ENCODE results near the gene RAB41.
"Not testable (repeated sequence)": the region's sequence is repeated elsewhere in the genome, so short reads cannot be mapped to it uniquely, and the experiment has no call there.

Gene RAB41

DNA sequence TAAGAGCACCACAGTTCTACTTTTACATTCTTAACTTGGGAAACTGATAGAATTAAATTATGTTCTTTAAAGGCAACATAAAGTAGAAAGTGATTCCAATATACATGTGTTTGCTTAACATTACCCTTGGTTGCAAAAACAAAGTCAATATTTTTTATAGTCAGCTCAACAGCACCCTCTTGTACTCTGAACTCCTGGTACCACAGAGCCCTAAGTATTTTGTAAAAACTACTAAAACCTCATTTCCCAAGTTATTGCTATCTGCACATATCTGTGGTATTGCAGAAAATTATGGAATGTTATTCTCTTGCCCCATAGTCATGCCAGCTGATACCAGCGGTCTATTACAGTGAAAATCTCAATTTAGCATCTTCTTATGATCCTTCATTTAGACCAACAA, 10.8 kb downstream of the RAB41 start:
- Histone ChIP-seq H3K4me3 (ENCODE audit: low read depth in 1 of 2, low read length in 2 of 2) (no peak overlapping the region), H3K9me3 (ENCODE audit: control insufficient read depth in 1 of 2, low read length in 2 of 2) (no peaks in the 10 kb centered on the region), H3K4me1 (ENCODE audit: control insufficient read depth in 1 of 2, insufficient read depth in 2 of 2, low read length in 2 of 2) (peaks cover 0 to 9% of the 10 kb centered on the region in 2 donors), H3K36me3 (ENCODE audit: control insufficient read depth in 1 of 2, insufficient read depth in 2 of 2, low read length in 2 of 2) (peaks cover 0 to 6% of the 10 kb centered on the region in 2 donors), H3K27me3 (ENCODE audit: low read depth, low read length) (no peaks in the 10 kb centered on the region), H3K27ac (ENCODE audit: low read length) (no peak overlapping the region)

DNA sequence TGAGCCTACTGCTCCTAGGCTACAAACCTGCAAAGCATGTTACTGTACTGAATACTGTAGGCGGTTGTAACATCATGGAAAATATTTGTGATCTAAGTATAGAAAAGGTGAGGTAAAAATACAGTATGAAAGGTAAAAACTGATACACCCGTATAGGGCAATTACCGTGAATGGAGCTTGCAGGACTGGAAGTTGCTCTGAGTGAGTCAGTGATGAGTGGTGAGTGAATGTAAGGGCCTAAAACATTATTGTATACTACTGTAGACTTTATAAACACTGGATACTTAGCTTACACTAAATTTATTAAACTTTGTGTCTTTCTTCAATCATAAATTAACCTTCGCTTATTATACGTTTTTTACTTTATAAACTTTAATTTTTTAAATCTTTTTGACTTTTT, 11.6 kb downstream of the RAB41 start:
- H3K4me3 ChIP-seq (ENCODE audit: low read depth in 1 of 2, low read length in 2 of 2) = no peak overlapping the region
- no peaks in the 10 kb centered on the region for H3K9me3 ChIP-seq (ENCODE audit: control insufficient read depth in 1 of 2, low read length in 2 of 2)
- no peak overlapping the region for H3K27ac ChIP-seq (ENCODE audit: low read length)

DNA sequence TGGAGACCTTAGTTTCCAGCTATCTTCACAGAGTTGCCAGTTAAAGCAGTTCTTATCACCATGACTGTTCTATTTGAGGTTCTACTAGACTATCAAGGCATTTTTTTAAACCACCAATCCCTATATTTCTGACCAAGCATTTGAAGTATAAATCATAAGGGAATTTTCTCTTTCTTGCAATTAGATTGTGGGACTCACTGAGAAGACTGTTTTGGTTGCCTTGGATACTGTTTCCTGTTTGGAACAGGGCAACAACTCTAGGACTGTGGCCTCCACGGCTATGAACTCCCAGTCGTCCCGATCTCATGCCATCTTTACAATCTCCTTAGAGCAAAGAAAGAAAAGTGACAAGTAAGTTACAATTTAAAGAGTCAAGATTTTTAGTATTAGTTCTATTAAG, 19.7 kb downstream of the RAB41 start:
- H3K4me1 ChIP-seq (ENCODE audit: control insufficient read depth in 1 of 2, insufficient read depth in 2 of 2, low read length in 2 of 2) = no peaks in the 10 kb centered on the region
- no peak overlapping the region for H3K4me3 ChIP-seq (ENCODE audit: low read depth in 1 of 2, low read length in 2 of 2)
- H3K27ac ChIP-seq (ENCODE audit: low read length) = no peak overlapping the region
- H3K9me3 ChIP-seq (ENCODE audit: control insufficient read depth in 1 of 2, low read length in 2 of 2) = no peaks in the 10 kb centered on the region
- no peaks in the 10 kb centered on the region for H3K36me3 ChIP-seq (ENCODE audit: control insufficient read depth in 1 of 2, insufficient read depth in 2 of 2, low read length in 2 of 2)
- H3K27me3 ChIP-seq (ENCODE audit: low read depth, low read length) = no peaks in the 10 kb centered on the region

More for the DNA sequence above, 11.6 kb downstream of the RAB41 start:
- Histone ChIP-seq H3K27me3 (ENCODE audit: low read depth, low read length) (no peaks in the 10 kb centered on the region), H3K36me3 (ENCODE audit: control insufficient read depth in 1 of 2, insufficient read depth in 2 of 2, low read length in 2 of 2) (no peaks in the 10 kb centered on the region), H3K4me1 (ENCODE audit: control insufficient read depth in 1 of 2, insufficient read depth in 2 of 2, low read length in 2 of 2) (peaks cover 0 to 9% of the 10 kb centered on the region in 2 donors)

DNA sequence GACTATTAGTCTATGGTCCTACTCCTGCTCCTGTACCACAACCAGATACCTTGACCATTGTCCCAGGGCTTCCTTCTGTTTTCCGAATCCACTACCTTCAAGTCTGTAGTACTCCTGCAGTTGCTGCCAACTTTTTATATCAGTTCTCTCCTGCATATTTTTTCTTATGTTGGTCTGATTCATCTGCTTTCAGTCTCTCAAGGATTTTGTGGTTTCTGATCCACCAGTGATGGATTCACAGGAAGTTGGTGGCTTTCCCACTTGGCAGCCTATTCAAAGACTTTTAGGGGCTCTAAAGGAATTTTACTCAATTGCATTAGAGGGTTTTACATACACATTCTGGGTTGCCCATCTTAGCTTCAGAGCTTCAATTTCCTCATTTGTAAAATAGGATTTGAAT, 31.5 kb downstream of the RAB41 start:
- no peaks in the 10 kb centered on the region for H3K27me3 ChIP-seq (ENCODE audit: low read depth, low read length)
- no peaks in the 10 kb centered on the region for H3K4me1 ChIP-seq (ENCODE audit: control insufficient read depth in 1 of 2, insufficient read depth in 2 of 2, low read length in 2 of 2)
- H3K36me3 ChIP-seq (ENCODE audit: control insufficient read depth in 1 of 2, insufficient read depth in 2 of 2, low read length in 2 of 2) = no peaks in the 10 kb centered on the region
- H3K9me3 ChIP-seq (ENCODE audit: control insufficient read depth in 1 of 2, low read length in 2 of 2) = no peaks in the 10 kb centered on the region
- no peak overlapping the region for H3K4me3 ChIP-seq (ENCODE audit: low read depth in 1 of 2, low read length in 2 of 2)
- no peak overlapping the region for H3K27ac ChIP-seq (ENCODE audit: low read length)

DNA sequence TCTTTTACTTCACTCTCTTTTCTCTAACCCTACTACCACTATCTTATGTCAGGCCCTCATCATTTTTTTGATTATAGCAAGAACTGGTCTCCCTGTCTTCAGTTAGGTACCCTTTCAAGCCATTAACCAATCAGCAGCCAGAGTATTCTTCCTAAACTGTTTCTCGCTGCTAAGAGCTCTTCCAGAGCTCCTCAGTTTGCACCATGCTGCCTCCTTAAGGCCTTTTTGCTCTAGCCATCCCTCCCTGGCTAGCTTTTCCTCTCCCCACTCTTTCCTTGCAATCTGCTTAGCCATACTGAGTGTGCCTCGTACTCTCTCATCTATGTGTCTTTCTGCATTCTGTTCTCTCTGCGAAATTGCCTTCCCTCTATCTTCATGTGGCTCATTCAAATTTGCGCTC, 40.8 kb downstream of the RAB41 start:
- no peaks in the 10 kb centered on the region for H3K9me3 ChIP-seq (ENCODE audit: control insufficient read depth in 1 of 2, low read length in 2 of 2)
- H3K4me1 ChIP-seq (ENCODE audit: control insufficient read depth in 1 of 2, insufficient read depth in 2 of 2, low read length in 2 of 2) = no peaks in the 10 kb centered on the region
- no peaks in the 10 kb centered on the region for H3K27me3 ChIP-seq (ENCODE audit: low read depth, low read length)
- H3K36me3 ChIP-seq (ENCODE audit: control insufficient read depth in 1 of 2, insufficient read depth in 2 of 2, low read length in 2 of 2) = no peaks in the 10 kb centered on the region
- H3K27ac ChIP-seq (ENCODE audit: low read length) = no peak overlapping the region
- H3K4me3 ChIP-seq (ENCODE audit: low read depth in 1 of 2, low read length in 2 of 2) = no peak overlapping the region

DNA sequence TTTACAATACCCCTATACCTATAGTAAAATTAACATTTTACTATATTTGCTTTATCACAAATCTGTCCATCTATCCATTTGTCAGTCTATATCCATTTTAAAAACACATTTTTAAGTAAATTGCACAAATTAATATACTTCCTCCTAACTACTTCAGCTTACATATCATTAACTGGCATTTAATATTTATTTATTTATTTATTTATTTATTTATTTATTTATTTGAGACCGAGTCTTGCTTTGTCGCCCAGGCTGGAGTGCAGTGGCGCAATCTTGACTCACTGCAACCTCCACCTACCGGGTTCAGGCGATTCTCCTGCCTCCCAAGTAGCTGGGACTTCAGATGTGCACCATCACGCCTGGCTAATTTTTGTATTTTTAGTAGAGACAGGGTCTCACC, 41.7 kb downstream of the RAB41 start:
- H3K27ac ChIP-seq (ENCODE audit: low read length); H3K36me3 ChIP-seq (ENCODE audit: control insufficient read depth in 1 of 2, insufficient read depth in 2 of 2, low read length in 2 of 2); H3K4me1 ChIP-seq (ENCODE audit: control insufficient read depth in 1 of 2, insufficient read depth in 2 of 2, low read length in 2 of 2); H3K9me3 ChIP-seq (ENCODE audit: control insufficient read depth in 1 of 2, low read length in 2 of 2); H3K27me3 ChIP-seq (ENCODE audit: low read depth, low read length); H3K4me3 ChIP-seq (ENCODE audit: low read depth in 1 of 2, low read length in 2 of 2): not testable (repeated sequence)

DNA sequence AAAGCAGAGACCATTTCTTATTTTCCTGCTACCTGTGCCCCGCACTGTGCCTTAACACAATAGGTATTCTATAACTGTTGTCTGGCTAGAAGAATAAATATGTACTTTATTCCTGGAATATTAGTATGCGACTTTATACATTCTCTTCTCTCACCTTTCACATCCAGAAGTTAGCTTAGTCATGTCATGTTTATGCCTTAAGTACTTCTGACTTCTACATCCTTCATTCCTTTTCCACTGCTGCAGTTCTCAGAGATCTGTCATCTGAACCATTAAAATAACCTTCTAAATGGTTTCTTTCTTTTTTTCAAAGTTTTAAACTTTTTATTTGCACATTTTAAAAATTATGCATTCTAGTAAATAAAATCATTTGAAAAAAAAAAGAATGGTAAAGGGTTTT, 42.4 kb downstream of the RAB41 start:
- Histone ChIP-seq H3K4me3 (ENCODE audit: low read depth in 1 of 2, low read length in 2 of 2) (no peak overlapping the region), H3K4me1 (ENCODE audit: control insufficient read depth in 1 of 2, insufficient read depth in 2 of 2, low read length in 2 of 2) (no peaks in the 10 kb centered on the region), H3K36me3 (ENCODE audit: control insufficient read depth in 1 of 2, insufficient read depth in 2 of 2, low read length in 2 of 2) (no peaks in the 10 kb centered on the region), H3K27ac (ENCODE audit: low read length) (no peak overlapping the region), H3K27me3 (ENCODE audit: low read depth, low read length) (no peaks in the 10 kb centered on the region), H3K9me3 (ENCODE audit: control insufficient read depth in 1 of 2, low read length in 2 of 2) (no peaks in the 10 kb centered on the region)

DNA sequence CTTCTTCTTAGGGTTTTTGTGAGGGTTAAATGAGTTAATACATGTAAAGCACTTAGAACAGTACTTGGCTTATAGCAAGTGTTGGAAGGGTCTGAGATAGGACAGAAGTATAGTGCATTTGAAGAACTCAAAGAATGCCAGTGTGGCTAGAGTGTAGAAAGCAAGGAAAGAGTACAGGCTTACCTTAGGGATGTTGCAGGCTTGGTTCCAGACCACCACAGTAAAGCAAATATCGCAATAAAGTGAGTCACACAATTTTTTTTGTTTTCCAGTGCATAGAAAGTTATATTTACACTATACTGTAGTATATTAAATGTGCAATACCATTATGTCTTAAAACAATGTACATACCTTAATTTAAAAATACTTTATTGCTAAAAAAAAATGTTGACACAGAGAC, 49.2 kb downstream of the RAB41 start:
- Histone ChIP-seq H3K27ac (ENCODE audit: low read length) (no peak overlapping the region), H3K9me3 (ENCODE audit: control insufficient read depth in 1 of 2, low read length in 2 of 2) (no peaks in the 10 kb centered on the region), H3K4me1 (ENCODE audit: control insufficient read depth in 1 of 2, insufficient read depth in 2 of 2, low read length in 2 of 2) (no peaks in the 10 kb centered on the region), H3K4me3 (ENCODE audit: low read depth in 1 of 2, low read length in 2 of 2) (no peak overlapping the region), H3K27me3 (ENCODE audit: low read depth, low read length) (no peaks in the 10 kb centered on the region), H3K36me3 (ENCODE audit: control insufficient read depth in 1 of 2, insufficient read depth in 2 of 2, low read length in 2 of 2) (no peaks in the 10 kb centered on the region)

DNA sequence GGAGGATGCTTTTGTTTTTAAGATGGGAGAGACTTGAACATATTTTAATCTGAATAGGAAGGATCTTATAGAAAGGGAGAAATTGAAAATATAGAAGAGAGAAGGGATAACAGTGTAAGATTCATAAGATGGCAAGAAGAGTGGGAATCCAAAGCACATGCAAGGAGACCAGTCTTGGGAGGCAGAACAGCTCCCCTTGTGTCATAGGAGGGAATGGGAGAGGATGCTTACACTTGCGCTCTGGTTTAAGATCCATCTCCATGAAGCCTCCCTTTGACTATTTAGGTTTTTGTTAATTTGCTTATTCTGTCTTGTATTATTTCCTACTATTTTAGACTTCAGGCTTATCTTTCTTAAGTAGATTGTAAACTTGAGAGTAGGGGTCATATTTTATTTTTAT, 50.6 kb downstream of the RAB41 start:
- no peak overlapping the region for H3K27ac ChIP-seq (ENCODE audit: low read length)
- no peaks in the 10 kb centered on the region for H3K4me1 ChIP-seq (ENCODE audit: control insufficient read depth in 1 of 2, insufficient read depth in 2 of 2, low read length in 2 of 2)
- H3K4me3 ChIP-seq (ENCODE audit: low read depth in 1 of 2, low read length in 2 of 2) = no peak overlapping the region

More for the DNA sequence above, 50.6 kb downstream of the RAB41 start:
- H3K27me3 ChIP-seq (ENCODE audit: low read depth, low read length) = no peaks in the 10 kb centered on the region
- H3K9me3 ChIP-seq (ENCODE audit: control insufficient read depth in 1 of 2, low read length in 2 of 2) = no peaks in the 10 kb centered on the region
- no peaks in the 10 kb centered on the region for H3K36me3 ChIP-seq (ENCODE audit: control insufficient read depth in 1 of 2, insufficient read depth in 2 of 2, low read length in 2 of 2)
